Astrocyte (in vitro differentiated cells and primary cell): Measurements from ENCODE around the gene TAGLN. TPM values are rescaled to one million over a fixed set of nuclear protein-coding genes. Genes with fewer than 3 reads are reported as not detected.

ENCODE experiments used
- DNase-seq: peaks from one replicate; pipeline ENCODE4 v3.0.0-alpha.2; 2010; ENCODE audit warnings: low read depth
- FAIRE-seq: peaks from 2 replicates; lab custom pipeline; 2011; peaks lifted over from hg19 to GRCh38; lab: Jason Lieb, UNC
- H2AFZ ChIP-seq: 2 replicates; pipeline ENCODE4 v1.6.0; 2012; ENCODE audit warnings: low read depth, low read length, inconsistent platforms
- H3K27ac ChIP-seq: 2 replicates; pipeline ENCODE4 v1.5.1; 2011; ENCODE audit warnings: low read depth, low read length, inconsistent platforms
- H3K27me3 ChIP-seq: 2 replicates; pipeline ENCODE4 v1.6.0; 2011; ENCODE audit warnings: low read length, inconsistent platforms; ENCODE audit not compliant: insufficient read depth
- H3K36me3 ChIP-seq: 2 replicates; pipeline ENCODE4 v1.5.1; 2011; ENCODE audit warnings: low read length, inconsistent platforms; ENCODE audit not compliant: insufficient read depth
- H3K4me1 ChIP-seq: 2 replicates; pipeline ENCODE4 v1.5.1; 2011; ENCODE audit warnings: low read length, inconsistent platforms; ENCODE audit not compliant: insufficient read depth
- H3K4me2 ChIP-seq: 2 replicates; pipeline ENCODE4 v1.6.0; 2012; ENCODE audit warnings: low read length, inconsistent platforms
- H3K4me3 ChIP-seq: 2 replicates; pipeline ENCODE4 v1.5.1; 2011; ENCODE audit warnings: low read depth, mild to moderate bottlenecking, low read length, inconsistent platforms; ENCODE audit not compliant: insufficient read depth
- H3K79me2 ChIP-seq: 2 replicates; pipeline ENCODE4 v1.6.0; 2012; ENCODE audit warnings: mild to moderate bottlenecking, low read length, inconsistent platforms; ENCODE audit not compliant: insufficient read depth
- H3K9ac ChIP-seq: 2 replicates; pipeline ENCODE4 v1.6.0; 2012; ENCODE audit warnings: mild to moderate bottlenecking, low read length, inconsistent platforms
- H3K9me3 ChIP-seq: 2 replicates; pipeline ENCODE4 v1.5.1; 2012; ENCODE audit warnings: low read depth, mild to moderate bottlenecking, low read length, inconsistent platforms; ENCODE audit not compliant: insufficient read depth
- H4K20me1 ChIP-seq: 2 replicates; pipeline ENCODE4 v1.6.0; 2012; ENCODE audit warnings: low read length, inconsistent platforms; ENCODE audit not compliant: insufficient read depth
- H3K27ac Mint-ChIP-seq: one replicate; pipeline ENCODE4 v1.8.0; 2021; ENCODE audit warnings: mild to moderate bottlenecking, mixed read lengths; ENCODE audit not compliant: unreplicated experiment
- H3K27me3 Mint-ChIP-seq: one replicate; pipeline ENCODE4 v1.8.0; 2021; ENCODE audit warnings: low read depth, mixed read lengths; ENCODE audit not compliant: unreplicated experiment
- H3K36me3 Mint-ChIP-seq: one replicate; pipeline ENCODE4 v1.8.0; 2021; ENCODE audit warnings: low read depth, mixed read lengths; ENCODE audit not compliant: unreplicated experiment
- H3K4me1 Mint-ChIP-seq: one replicate; pipeline ENCODE4 v1.8.0; 2021; ENCODE audit warnings: low read depth, mixed read lengths; ENCODE audit not compliant: unreplicated experiment
- H3K4me3 Mint-ChIP-seq: one replicate; pipeline ENCODE4 v1.8.0; 2021; ENCODE audit warnings: mild to moderate bottlenecking, moderate library complexity, mixed read lengths; ENCODE audit not compliant: unreplicated experiment
- H3K9me3 Mint-ChIP-seq: one replicate; pipeline ENCODE4 v1.8.0; 2021; ENCODE audit warnings: mild to moderate bottlenecking, mixed read lengths; ENCODE audit not compliant: unreplicated experiment
- CTCF ChIP-seq: IDR thresholded peaks from 2 replicates; pipeline ENCODE4 v1.5.1; 2011; ENCODE audit warnings: low read depth, mild to moderate bottlenecking, inconsistent platforms, low read length, moderate library complexity; ENCODE audit not compliant: insufficient read depth
- EZH2 ChIP-seq: IDR thresholded peaks from 2 replicates; pipeline ENCODE4 v1.6.1; 2012; ENCODE audit warnings: mild to moderate bottlenecking, low read length, inconsistent platforms; ENCODE audit not compliant: insufficient read depth
- total RNA-seq: library from RNA; stranded (reverse); gene quantifications from 2 replicates; pipeline ENCODE4 v1.2.1, GENCODE V29; 2021

TAGLN gene
- total RNA-seq, 1 donor from 2014 or later, result 4,004 TPM

GRCh38 chr11:117222991-117223740 is 24.0 kb downstream of the TAGLN start:
- Histone ChIP-seq H3K27ac (no peak overlapping the region), H2AFZ (no peak overlapping the region), H3K9ac (no peak overlapping the region), H4K20me1 (peaks cover 16% of the 10 kb centered on the region), H3K4me2 (no peak overlapping the region), H3K36me3 (peaks cover 49% of the 10 kb centered on the region), H3K9me3 (no peaks in the 10 kb centered on the region), H3K79me2 (no peaks in the 10 kb centered on the region), H3K27me3 (no peaks in the 10 kb centered on the region), H3K4me1 (peaks cover 17% of the 10 kb centered on the region), H3K4me3 (no peak overlapping the region)
- TF ChIP-seq CTCF (no peak), EZH2 (no peak)
- DNase-seq (no peak), FAIRE-seq (no peak)
- H3K27ac Mint-ChIP-seq, result no peak overlapping the region
- no peaks in the 10 kb centered on the region for H3K27me3 Mint-ChIP-seq
- no peak overlapping the region for H3K4me3 Mint-ChIP-seq
- peaks cover 1% of the 10 kb centered on the region for H3K9me3 Mint-ChIP-seq
- H3K4me1 Mint-ChIP-seq, result peaks cover 5% of the 10 kb centered on the region
- peaks cover 26% of the 10 kb centered on the region for H3K36me3 Mint-ChIP-seq

- H3K27me3 ChIP-seq, result no peaks in the 10 kb centered on the region
- Mint-ChIP-seq H3K4me1 (peaks cover 2% of the 10 kb centered on the region), H3K9me3 (peaks cover 1% of the 10 kb centered on the region), H3K27ac (no peak overlapping the region), H3K4me3 (no peak overlapping the region), H3K27me3 (no peaks in the 10 kb centered on the region), H3K36me3 (peaks cover 29% of the 10 kb centered on the region)
- no peak overlapping the region for H3K27ac ChIP-seq
- H3K36me3 ChIP-seq, result peaks cover 46% of the 10 kb centered on the region
- peaks cover 21% of the 10 kb centered on the region for H4K20me1 ChIP-seq
- no peak overlapping the region for H3K9ac ChIP-seq
- DNase-seq (no peak), FAIRE-seq (no peak)
- H3K9me3 ChIP-seq, result no peaks in the 10 kb centered on the region
- TF ChIP-seq EZH2, result no peak
- no peak for TF ChIP-seq CTCF
- H2AFZ ChIP-seq, result no peak overlapping the region
- H3K79me2 ChIP-seq, result peaks cover 3% of the 10 kb centered on the region
- H3K4me3 ChIP-seq, result no peak overlapping the region
- peaks cover 11% of the 10 kb centered on the region for H3K4me1 ChIP-seq
- H3K4me2 ChIP-seq, result no peak overlapping the region
Measured at GRCh38 chr11:117223741-117224689, 24.8 kb downstream of the TAGLN start.
